ENCODE measurements around the gene MAP1A. TPM values are rescaled to one million over a fixed set of nuclear protein-coding genes. Genes with fewer than 3 reads are reported as not detected.

MAP1A gene
- total RNA-seq, 1 experiment from 2014 or later, result 2.5 TPM

DNA sequence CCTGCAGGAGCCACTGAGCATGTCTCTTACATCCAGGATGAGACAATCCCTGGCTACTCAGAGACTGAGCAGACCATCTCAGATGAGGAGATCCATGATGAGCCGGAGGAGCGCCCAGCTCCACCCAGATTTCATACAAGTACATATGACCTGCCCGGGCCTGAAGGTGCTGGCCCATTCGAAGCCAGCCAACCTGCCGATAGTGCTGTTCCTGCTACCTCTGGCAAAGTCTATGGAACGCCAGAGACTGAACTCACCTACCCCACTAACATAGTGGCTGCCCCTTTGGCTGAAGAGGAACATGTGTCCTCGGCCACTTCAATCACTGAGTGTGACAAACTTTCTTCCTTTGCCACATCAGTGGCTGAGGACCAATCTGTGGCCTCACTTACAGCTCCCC, 6.2 kb downstream of the MAP1A start:
- no peak overlapping the region for H2BK20ac ChIP-seq (ENCODE audit: low read depth, low read length, poor library complexity, severe bottlenecking)
- H3K9me3 ChIP-seq (ENCODE audit: control insufficient read depth, low read depth, low read length), result no peaks in the 10 kb centered on the region
- peaks cover 2% of the 10 kb centered on the region for H3K23me2 ChIP-seq (ENCODE audit: insufficient read length, low read depth, low read length, poor library complexity, severe bottlenecking)
- no peaks in the 10 kb centered on the region for H3K79me1 ChIP-seq (ENCODE audit: insufficient read depth, low read depth, low read length, poor library complexity, severe bottlenecking)
- H3K4me1 ChIP-seq (ENCODE audit: insufficient read depth, low read length), result no peaks in the 10 kb centered on the region; the same call in 1 of the 2 replicates
- no peak overlapping the region for H2AK5ac ChIP-seq (ENCODE audit: insufficient read length, low read length)
- no peak overlapping the region for H3K9ac ChIP-seq (ENCODE audit: extremely low read depth, insufficient read length, low read length)
- H3K18ac ChIP-seq (ENCODE audit: insufficient read length, low read depth, low read length), result no peak overlapping the region
- H3K79me2 ChIP-seq (ENCODE audit: insufficient read depth, low read length), result no peaks in the 10 kb centered on the region
- peaks cover 11% of the 10 kb centered on the region; the same call in 1 of the 2 replicates for H3K27me3 ChIP-seq (ENCODE audit: insufficient read depth, low read length)
- no peak overlapping the region for H3K56ac ChIP-seq (ENCODE audit: insufficient read length, low read depth, low read length)
- H3K27ac Mint-ChIP-seq, result no peak overlapping the region
- no peak overlapping the region for H4K5ac ChIP-seq (ENCODE audit: insufficient read length, low read depth, low read length)
- H3K27me3 Mint-ChIP-seq (ENCODE audit: low read depth), result peaks cover 71% of the 10 kb centered on the region
- no peaks in the 10 kb centered on the region for H4K20me1 ChIP-seq (ENCODE audit: control insufficient read depth, insufficient read depth, insufficient read length)
- peaks cover 0 to 7% (median 2%) of the 10 kb centered on the region in 3 experiments; a peak in 3 of 7 replicates for H3K36me3 Mint-ChIP-seq (ENCODE audit: insufficient read depth in 1 of 3, low read depth in 3 of 3)
- no peak overlapping the region for H3T11ph ChIP-seq (ENCODE audit: low read length)
- no peak overlapping the region for H2BK5ac ChIP-seq (ENCODE audit: insufficient read length, low read length)
- H3K27ac ChIP-seq (ENCODE audit: insufficient read length, low read depth, low read length), result no peak overlapping the region
- H3K14ac ChIP-seq (ENCODE audit: insufficient read depth, low read length), result no peak overlapping the region
- no peak overlapping the region for H4K8ac ChIP-seq (replicated peaks; ENCODE audit: insufficient read length, low read depth, low read length)
- H2BK15ac ChIP-seq (ENCODE audit: low read depth, low read length), result no peak overlapping the region
- DNase-seq, result no peak
- H3K4ac ChIP-seq (ENCODE audit: low read depth, low read length), result no peak overlapping the region
- H2BK120ac ChIP-seq (ENCODE audit: low read depth, low read length, poor library complexity, severe bottlenecking), result no peak overlapping the region
- H3K4me2 ChIP-seq (ENCODE audit: insufficient read depth, insufficient read length, low read length), result no peak overlapping the region
- no CpG with 5 or more reads among the region's 7 CpGs for WGBS (ENCODE audit: extremely low coverage, insufficient read length, low lambda C conversion rate)
- TF ChIP-seq, protein P1, sequence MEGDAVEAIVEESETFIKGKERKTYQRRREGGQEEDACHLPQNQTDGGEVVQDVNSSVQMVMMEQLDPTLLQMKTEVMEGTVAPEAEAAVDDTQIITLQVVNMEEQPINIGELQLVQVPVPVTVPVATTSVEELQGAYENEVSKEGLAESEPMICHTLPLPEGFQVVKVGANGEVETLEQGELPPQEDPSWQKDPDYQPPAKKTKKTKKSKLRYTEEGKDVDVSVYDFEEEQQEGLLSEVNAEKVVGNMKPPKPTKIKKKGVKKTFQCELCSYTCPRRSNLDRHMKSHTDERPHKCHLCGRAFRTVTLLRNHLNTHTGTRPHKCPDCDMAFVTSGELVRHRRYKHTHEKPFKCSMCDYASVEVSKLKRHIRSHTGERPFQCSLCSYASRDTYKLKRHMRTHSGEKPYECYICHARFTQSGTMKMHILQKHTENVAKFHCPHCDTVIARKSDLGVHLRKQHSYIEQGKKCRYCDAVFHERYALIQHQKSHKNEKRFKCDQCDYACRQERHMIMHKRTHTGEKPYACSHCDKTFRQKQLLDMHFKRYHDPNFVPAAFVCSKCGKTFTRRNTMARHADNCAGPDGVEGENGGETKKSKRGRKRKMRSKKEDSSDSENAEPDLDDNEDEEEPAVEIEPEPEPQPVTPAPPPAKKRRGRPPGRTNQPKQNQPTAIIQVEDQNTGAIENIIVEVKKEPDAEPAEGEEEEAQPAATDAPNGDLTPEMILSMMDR (conservative IDR thresholded peaks at IDR 0.05), result no peak
- H2AFZ ChIP-seq (ENCODE audit: low read length), result no peak overlapping the region
- no peak overlapping the region for H4K91ac ChIP-seq (ENCODE audit: insufficient read length, low read depth, low read length)
- no peaks in the 10 kb centered on the region; a peak in 1 of 5 replicates for H3K9me3 Mint-ChIP-seq
- H3K4me1 Mint-ChIP-seq, result peaks cover 6 to 18% of the 10 kb centered on the region in 2 experiments
- H2BK12ac ChIP-seq (ENCODE audit: insufficient read length, low read depth, low read length), result no peak overlapping the region
- no peak overlapping the region for H3K23ac ChIP-seq (ENCODE audit: insufficient read length, low read depth, low read length)
- H3K4me3 Mint-ChIP-seq, result no peak overlapping the region
